ENCODE results near the gene PRR30.
"Not testable (repeated sequence)": the region's sequence is repeated elsewhere in the genome, so short reads cannot be mapped to it uniquely, and the experiment has no call there.

The PRR30 gene

GRCh38 chr2:27178469-27178868 lies 39.3 kb upstream of the PRR30 start:
- TF ChIP-seq CTCF (IDR thresholded peaks at IDR 0.05; ENCODE audit: extremely low read depth, insufficient read depth, missing control alignments) = no peak
- in situ Hi-C loops (cut with MboI; ENCODE audit: low pct_unique_long_range_greater_than_20kb, low sequenced_read_pairs, unreplicated experiment) = loop anchor here (25.0 kb wide), 1 partner anchor 216 kb away; the partner anchor contains the start of gene MAPRE3
- DNase-seq (ENCODE audit: low spot score) = no peak

- DNase-seq (ENCODE audit: low spot score) = no peak
- TF ChIP-seq CTCF (IDR thresholded peaks at IDR 0.05; ENCODE audit: extremely low read depth, insufficient read depth, missing control alignments) = no peak
- in situ Hi-C loops (cut with MboI; ENCODE audit: low pct_unique_long_range_greater_than_20kb, low sequenced_read_pairs, unreplicated experiment) = loop anchor here (25.0 kb wide), 1 partner anchor 215 kb away; the partner anchor contains the start of gene MAPRE3
These were observed 38.5 kb upstream of the PRR30 start for GRCh38 chr2:27177441-27178351.

GRCh38 chr2:27175781-27176180 lies 36.6 kb upstream of the PRR30 start:
- not testable (repeated sequence) for DNase-seq (ENCODE audit: low spot score)
- in situ Hi-C loops (cut with MboI; ENCODE audit: low pct_unique_long_range_greater_than_20kb, low sequenced_read_pairs, unreplicated experiment) = loop anchor here (25.0 kb wide), 1 partner anchor 213 kb away; the partner anchor contains the start of gene MAPRE3

GRCh38 chr2:27175330-27175729 lies 36.1 kb upstream of the PRR30 start:
- TF ChIP-seq CTCF (IDR thresholded peaks at IDR 0.05; ENCODE audit: extremely low read depth, insufficient read depth, missing control alignments) = no peak
- in situ Hi-C loops (cut with MboI; ENCODE audit: low pct_unique_long_range_greater_than_20kb, low sequenced_read_pairs, unreplicated experiment) = loop anchor here (25.0 kb wide), 1 partner anchor 213 kb away; the partner anchor contains the start of gene MAPRE3
- DNase-seq (ENCODE audit: low spot score) = no peak

- DNase-seq (ENCODE audit: low spot score) = no peak
- in situ Hi-C loops (cut with MboI; ENCODE audit: low pct_unique_long_range_greater_than_20kb, low sequenced_read_pairs, unreplicated experiment) = loop anchor here (25.0 kb wide), 1 partner anchor 212 kb away; the partner anchor contains the start of gene MAPRE3
- TF ChIP-seq CTCF (IDR thresholded peaks at IDR 0.05; ENCODE audit: extremely low read depth, insufficient read depth, missing control alignments) = no peak
These were observed 35.4 kb upstream of the PRR30 start for GRCh38 chr2:27174638-27175037.

GRCh38 chr2:27171351-27171848 lies 32.2 kb upstream of the PRR30 start:
- no peak for TF ChIP-seq CTCF (IDR thresholded peaks at IDR 0.05; ENCODE audit: extremely low read depth, insufficient read depth, missing control alignments)
- no peak for DNase-seq (ENCODE audit: low spot score)
- in situ Hi-C loops (cut with MboI; ENCODE audit: low pct_unique_long_range_greater_than_20kb, low sequenced_read_pairs, unreplicated experiment) = no loop called here

All from GM13977 (cell line).